IPS-11a (cell line): ENCODE data around the gene HAP1.
A peak's percentile ranks its signal among the peaks of the same experiment; 100 is the strongest.
"Not testable (repeated sequence)": the region's sequence is repeated elsewhere in the genome, so short reads cannot be mapped to it uniquely, and the experiment has no call there.

ENCODE experiments used
- H3K4me3 ChIP-seq: one replicate; pipeline ENCODE4 v1.5.1; 2013; ENCODE audit warnings: low read depth, low read length, control low read depth

Gene HAP1

DNA sequence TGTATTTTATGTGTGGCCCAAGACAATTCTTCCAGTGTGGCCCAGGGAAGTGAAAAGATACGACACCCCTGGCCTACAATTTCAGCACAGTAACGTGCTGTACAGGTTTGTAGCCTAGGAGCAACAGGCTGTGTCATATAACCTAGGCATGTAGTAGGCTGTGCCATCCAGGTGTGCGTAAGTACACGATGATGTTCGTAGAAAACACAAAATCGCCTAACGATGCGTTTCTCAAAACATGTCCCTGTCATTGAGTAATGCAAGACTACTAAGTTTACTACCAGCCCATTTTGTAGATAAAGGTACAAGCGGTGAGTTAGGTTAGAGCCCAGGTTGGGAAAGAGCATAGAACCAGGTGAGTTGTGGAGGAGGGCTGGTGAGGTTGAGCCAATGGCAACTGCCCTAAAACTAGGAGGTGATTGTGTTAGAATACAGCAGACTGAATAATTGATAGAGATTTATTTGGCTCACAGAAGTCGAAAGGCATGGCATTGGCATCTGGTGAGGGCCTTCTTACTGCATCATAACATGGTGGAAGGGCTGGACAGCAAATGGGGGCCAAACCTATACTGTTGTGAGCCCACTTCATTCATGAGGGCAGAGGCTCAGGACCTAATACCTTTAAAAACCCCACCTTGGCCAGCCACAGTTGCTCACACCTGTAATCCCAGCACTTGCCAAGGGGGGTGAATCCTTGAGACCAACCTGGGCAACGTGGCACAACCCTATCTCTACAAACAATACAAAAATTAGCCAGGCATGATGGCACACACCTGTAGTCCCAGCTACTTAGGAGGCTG lies 41.5 kb downstream of the HAP1 start:
- H3K4me3 ChIP-seq, result no peak overlapping the region

DNA sequence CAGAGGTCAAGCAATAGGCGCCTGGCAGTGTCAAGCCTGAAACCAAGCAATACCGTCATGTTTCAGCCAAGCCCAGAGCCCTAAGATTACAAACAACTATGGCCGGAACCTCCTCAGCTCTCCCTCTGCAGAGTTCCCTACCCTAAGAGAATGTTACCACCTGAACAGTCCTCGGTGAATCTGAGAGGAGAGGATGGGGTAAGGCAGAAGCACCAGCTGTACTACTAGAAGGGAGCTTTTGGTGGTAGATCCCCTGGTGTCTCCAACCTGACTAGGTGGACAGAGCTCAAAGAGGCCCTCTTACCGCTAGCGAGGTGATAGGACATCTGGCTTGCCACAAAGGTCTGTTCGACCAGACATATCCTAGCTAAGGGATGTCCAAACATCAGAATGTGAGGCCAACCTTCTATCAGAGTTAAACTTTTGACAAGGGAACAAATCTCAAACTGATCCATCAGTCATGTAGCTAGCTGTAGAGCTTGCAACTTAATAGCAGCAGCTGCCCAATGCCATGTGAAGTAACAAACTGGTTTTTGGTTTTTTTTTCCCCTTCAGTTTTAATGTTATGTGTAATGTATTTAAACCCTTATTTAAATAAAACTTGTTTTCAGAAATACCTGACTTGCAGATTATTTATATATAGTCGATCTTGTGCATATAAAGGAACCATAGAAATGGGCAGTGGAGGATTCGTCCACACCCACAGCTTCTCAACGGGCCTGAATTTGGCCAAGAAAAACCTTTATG lies 43.2 kb downstream of the HAP1 start:
- H3K4me3 ChIP-seq, result no peak overlapping the region

DNA sequence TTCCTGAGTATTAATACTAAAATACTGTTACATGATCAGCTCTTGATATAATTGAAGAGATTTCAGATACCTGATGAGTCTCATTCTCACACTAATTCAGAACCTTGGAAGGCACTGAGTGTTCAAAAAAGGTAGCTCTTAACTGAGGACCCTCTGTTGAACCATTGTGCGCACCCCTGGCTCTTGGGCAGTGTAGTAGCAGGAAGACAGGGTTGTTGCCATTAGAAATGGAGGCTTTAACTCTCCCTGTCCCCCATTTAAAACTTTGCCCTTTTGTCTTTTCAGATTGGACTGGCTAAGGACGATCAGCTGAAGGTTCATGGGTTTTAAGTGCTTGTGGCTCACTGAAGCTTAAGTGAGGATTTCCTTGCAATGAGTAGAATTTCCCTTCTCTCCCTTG lies 43.9 kb downstream of the HAP1 start:
- peak overlapping the region; percentile 91 for H3K4me3 ChIP-seq

DNA sequence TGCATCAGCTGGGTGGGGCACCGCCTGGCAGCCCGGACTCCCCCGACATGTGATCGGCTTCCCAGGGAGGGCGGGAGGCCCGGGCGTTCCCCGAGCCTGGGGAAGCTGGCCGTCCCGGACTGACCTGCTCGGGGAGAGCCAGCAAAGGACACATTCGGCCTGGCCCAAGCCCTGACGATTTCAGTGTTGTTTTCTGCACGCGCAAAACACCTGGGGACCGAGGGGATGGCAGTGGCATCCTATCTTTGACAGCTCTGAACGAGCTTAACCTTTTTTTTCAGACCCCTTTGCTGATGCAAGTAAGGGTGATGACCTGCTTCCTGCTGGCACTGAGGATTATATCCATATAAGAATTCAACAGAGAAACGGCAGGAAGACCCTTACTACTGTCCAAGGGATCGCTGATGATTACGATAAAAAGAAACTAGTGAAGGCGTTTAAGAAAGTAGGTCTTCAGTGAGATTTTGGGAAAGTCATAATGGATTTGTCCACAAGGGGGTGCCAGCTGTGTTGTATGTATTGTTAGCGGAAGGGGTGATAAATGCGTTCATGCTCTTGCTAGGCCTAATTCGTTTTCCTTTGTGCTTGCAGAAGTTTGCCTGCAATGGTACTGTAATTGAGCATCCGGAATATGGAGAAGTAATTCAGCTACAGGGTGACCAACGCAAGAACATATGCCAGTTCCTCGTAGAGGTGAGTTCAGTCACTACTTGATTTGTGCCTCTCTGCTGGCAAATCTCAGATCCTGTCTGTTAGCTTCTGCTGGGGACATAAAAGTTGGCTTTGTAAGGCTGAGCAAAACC lies 44.7 kb downstream of the HAP1 start:
- peak overlapping the region; percentile 91 for H3K4me3 ChIP-seq

DNA sequence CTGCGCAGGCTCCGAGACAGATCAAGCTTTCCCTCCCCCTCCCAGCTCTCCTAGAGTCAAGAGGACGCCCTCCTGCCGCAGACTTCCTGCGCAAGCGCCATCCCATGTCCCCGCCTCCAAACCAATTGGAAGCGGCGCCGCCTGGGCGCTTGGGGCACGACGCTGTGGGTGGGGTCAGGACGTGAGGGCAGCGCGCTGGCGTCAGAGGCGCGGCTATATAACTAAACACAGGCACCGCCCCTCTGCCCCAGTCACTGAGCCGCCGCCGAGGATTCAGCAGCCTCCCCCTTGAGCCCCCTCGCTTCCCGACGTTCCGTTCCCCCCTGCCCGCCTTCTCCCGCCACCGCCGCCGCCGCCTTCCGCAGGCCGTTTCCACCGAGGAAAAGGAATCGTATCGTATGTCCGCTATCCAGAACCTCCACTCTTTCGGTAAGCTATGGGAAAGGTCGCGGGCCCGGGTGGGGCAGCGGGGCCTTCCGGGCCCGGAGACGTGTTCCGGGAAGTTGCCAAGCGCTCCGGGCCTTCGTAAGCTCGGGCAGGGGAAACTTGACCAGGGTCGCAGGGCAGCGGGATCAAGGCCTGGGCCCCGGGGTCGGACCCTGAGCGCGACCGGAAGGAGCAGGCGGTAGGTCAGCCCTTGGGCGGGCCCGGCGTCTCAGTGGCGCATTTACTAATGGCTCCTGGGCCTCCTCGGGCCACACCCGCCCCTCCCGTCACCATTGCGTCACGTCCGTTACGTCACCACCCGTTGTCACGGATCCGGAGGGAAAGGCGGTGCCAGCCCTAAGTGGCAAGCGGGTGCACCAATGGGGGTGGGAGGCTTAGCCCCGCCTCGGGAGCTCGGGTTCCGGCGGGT lies 45.6 kb downstream of the HAP1 start, which contains the start of gene EIF1:
Gene EIF1, plus strand, starts transcription at position 245 of the 856 bp plus-strand sequence. Its CDS starts 154 bp downstream, at position 399.
- H3K4me3 ChIP-seq, result peak within 1 kb of the TSS; percentile 91

DNA sequence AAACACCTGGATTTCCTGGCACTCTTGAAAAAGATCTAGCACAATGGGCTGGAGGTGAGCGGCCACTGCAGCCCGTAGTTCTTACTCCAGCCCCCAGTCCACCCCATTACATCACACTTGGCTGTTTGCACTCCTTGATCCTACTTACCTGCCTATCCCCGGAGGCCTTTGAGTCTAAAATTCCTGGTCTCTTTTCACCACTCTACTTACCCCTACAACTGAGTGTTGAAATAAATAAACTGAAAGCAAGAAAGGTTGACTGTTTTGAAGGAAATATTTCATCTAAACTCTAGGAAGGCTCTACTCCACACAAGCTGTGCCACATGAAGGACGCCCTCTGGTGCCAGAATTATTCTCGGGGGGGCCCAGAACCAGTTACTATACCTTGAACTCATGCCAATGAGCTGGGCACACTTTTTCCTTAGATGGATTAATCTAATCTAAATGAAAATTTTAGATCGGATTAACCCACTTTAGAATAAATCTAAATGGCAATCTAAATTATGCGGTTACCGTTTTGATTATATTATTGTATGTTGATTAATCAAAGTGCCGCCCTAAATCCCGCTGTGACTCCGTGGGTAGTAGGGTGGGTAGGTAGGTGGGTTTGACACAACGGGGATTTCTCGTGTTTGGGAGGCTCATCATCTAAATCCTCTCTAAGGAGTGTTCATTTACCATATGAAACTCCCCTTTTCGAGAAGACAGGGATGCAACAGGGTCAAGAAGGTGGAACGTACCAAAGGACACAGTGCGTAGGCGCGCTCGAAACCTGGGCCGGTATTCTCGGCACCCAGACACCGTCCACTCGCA lies 46.4 kb downstream of the HAP1 start:
- H3K4me3 ChIP-seq, result peak overlapping the region; percentile 59

DNA sequence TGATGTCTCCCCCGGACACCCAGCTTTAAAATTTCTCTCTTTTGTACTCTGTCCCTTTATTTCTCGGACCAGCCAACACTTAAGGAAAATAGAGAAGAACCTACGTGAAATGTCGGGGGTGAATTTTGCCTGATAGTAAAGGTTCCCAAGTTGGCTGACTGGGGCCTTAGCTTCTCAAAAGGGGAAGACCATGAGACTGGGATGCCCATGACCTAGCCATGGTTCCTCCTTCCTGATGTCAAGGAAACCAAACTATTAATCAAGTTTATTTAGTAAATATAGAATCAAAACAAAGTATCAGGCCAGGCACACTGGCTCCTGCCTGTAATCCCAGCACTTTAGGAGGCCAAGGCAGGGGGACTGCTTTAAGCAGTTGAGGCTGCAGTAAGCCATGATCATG lies 48.2 kb downstream of the HAP1 start:
- no peak overlapping the region for H3K4me3 ChIP-seq

DNA sequence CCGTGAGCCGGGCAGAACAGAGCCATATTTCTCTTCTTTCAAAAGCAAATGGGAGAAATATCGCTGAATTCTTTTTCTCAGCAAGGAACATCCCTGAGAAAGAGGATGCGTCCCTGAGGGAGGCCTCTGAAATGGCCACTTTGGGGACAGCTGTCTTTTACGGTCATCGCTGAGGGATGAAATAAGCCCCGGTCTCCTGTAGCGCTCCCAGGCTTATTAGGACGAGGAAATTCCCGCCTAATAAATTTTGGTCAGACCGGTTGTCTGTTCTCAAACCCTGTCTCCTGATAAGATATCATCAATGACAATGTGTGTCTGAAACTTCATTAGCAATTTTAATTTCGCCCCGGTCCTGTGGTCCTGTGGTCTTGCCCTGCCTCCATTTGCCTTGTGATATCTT lies 48.7 kb downstream of the HAP1 start:
- H3K4me3 ChIP-seq, result not testable (repeated sequence)

DNA sequence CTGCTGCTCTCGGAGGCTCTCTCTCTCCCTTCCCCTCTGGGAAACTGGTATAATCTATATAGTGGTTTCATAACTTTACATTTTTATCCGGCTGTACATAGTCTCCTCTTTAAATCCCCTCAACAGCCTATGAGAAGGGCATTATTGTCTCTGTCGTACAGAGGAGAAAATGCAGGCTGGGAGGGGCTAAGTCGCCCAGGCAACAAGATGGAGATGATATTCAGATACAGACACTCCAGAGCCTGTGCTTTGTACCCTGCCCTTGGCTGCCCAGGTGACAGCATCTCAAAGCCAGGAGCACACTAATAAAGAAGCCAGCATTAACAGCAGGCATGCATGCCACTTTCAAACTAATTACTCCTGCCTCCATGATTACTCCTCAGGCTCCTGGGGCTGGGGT lies 50.4 kb downstream of the HAP1 start:
- no peak overlapping the region for H3K4me3 ChIP-seq

DNA sequence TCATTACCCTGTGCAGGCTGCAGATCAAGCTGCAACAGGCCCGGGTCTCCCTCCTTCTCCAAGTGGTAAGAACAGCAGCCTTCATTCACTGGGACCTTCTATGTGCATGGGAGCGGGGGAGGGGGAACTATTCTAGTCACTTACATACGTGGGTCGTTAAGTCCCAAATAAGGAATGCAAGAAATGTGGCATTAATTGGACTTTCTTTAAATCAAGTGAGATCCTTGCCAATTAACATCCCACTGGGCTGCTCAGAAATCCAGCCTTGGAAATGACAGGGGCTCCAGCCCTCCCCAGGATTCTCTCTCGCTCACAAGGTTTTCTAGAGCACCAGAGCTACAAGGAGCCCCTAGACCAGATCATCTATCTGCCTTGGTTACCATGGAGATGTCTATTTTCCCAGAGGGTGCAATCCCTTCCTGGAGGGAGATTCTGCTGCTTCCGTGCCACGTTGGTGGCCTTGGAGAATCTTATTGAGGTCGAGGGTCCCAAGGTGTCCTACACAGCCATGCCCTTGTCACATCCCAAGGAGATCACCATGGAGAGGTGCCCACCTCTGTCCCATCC lies 50.9 kb downstream of the HAP1 start:
- H3K4me3 ChIP-seq, result no peak overlapping the region

DNA sequence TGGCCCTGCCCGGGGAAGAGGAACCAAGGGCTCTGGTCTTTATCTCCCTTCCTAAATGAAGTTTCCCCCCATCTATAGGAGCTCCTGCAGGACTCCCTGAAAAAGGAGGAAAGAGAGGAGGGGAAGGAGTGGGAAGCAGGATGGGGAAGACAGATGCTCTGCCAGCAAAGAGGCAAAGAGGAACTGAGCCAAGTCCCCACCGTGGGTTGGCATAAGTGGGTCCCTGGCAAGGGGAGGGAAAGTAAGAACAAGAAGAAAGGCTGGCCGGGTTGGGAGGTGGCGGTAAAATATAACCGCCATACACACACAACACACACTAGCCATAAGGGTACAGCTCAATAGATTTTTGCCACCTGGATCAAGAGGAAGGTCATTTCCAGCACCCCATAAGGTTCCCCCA lies 51.8 kb downstream of the HAP1 start:
- no peak overlapping the region for H3K4me3 ChIP-seq

DNA sequence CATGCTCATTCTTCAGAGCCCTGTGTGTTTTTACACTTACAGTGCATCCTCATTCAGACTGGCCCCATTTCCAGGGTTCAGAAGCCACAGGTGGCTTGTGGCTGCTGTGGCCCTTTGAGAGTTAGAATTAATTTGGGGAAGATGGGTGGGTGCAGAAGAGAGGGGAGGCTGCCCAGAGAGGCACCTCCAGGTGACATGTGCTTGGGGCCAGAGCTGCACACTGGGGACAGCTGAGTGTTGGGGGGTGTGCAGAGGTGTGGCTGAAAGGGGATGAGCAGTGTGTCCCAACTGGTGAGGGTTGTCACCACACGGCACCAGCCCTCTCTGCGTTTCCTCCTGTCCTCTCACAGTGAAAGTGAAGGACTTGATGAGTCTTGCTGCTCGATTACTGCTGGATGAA lies 52.7 kb downstream of the HAP1 start:
- H3K4me3 ChIP-seq, result no peak overlapping the region

DNA sequence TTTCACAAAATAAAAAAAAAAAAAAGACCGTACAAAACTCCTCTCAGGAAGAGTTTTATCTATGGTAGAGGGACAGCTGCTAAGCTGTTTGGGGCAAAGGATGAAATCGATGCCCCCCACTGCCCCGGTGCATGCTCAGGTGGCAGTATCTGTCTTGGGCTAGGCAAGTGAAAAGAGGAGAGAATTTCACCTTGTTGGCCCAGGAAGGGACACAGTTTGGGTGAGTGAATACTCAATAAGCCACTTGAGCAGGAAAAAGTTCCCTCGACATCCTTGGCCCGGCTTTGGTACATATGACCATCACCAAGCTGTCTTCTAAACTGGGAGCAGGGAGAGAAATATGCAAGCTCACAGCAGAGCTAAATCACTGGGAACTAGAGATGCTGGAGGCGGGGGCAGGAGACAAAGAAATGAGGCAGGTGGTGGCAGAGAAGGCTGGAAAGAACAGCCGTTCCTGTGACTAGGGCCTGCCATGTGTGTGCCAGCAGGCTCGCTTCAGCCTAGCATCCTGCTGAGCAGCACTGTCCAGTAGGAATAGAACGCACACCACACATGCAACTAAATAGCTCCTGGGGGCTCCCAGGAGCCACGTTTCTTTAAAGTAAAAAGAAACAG lies 53.9 kb downstream of the HAP1 start:
- H3K4me3 ChIP-seq, result no peak overlapping the region

DNA sequence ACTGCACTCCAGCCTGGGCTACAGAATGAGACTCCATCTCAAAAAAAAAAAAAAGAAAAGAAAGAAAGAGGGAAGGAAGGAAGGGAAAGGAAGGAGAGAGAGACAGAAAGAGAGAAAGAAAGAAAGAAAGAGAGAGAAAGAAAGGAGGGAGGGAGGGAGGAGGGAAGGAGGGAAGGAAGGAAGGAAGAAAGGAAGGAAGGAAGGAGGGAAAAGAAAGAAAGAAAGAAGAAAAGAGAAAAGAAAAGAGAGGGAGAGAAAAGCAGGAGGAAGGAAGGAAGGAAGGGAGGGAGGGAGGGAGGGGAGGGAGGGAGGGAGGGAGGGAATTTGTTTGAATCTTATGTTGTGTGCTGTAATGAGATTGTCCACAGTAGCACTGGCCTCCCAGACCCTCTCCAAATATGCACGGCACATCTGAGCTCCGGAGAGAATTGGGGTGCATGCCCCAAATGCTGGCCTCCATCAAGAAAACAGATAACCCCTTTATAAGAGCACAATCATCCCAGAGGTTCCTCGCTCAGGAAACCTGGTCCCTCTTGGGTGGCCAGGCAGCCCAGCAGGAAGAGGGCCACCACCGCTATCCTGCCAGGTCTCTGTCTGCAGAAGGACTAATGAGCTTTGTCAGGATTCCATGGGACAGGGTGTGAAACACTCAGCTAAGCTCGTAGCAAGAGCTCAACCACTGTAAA lies 54.6 kb downstream of the HAP1 start:
- no peak overlapping the region for H3K4me3 ChIP-seq

DNA sequence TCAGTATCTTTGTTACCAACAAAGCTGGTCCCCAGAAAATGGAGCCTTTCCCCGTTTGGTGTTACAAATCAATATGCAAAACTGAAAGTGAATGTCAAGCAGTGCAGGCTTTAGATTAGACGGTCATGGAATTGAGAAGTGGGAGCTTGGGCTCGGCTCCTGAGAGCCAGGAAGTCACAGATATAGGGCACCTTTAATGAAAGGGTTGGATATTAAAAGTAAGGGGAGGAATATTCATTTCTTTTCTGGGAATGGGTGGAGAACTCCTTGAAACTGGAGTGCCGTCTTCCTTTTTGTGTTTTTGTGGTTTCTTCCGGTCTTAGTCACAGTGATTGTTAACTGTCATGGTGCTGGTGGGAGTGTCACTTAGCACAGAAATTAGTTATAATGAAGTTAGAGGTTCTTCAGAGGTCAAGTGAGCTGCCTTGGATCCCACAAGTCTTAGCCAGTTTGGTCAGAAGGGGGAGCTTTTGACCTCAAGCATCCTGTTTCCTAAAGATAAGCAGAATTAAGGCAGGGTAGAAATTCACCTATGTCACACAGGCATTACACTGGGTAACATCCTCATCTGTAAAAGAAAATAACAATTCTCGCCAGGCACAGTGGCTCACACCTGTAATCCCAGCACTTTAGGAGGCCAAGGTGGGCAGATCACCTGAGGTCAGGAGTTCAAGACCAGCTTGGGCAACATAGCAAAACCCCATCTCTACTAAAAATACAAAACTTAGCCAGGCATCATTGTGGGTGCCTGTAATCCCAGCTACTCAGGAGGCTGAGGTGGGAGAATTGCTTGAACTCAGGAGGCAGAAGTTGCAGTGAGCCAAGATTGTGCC lies 55.3 kb downstream of the HAP1 start:
- no peak overlapping the region for H3K4me3 ChIP-seq

DNA sequence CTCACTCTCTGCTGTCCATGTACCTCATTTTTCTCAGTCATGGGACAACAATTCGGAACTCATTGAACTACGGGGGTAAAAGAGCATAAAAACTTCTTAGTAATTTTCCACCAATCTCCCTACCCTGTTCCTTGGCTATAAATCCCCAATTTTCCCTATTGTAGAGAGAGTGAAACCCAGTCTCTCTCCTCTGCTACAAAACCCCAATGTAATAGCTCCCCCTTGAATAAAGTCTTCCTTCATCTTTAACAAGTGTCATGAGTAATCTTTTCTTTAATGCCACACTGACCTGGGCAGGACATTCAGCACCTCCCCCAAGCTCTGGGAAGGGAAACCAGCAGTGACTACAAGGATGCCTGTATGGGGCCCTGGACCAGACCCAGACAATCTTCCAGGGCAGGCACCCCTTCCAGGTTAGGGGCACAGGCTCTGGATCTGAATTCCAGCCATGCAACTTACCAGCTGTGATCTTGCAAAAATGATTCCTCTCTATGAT lies 56.0 kb downstream of the HAP1 start:
- H3K4me3 ChIP-seq, result no peak overlapping the region

DNA sequence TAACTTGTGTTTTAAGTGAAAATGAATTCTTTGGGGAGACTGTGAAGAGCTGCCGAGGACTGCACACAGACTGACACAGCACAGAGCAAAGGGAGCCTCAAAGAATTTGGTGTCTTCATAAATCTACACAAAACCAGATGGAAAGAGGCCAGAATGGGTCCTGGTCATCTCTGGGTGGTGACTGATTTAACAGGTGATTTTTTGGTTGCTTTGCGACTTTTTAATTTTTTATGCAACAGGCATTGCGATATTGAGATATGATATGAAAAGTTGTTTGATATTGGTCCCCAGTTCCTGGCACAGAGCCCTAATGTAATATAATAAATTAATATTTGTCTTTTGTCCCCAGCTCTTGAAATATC lies 58.4 kb downstream of the HAP1 start:
- no peak overlapping the region for H3K4me3 ChIP-seq
